GM21515 (cell line): ENCODE measurements around the gene SH3TC2.

Source experiments
- ATAC-seq: cut with Tn5 transposase; IDR thresholded peaks from one replicate; pipeline ENCODE4 v1.9.1; 2021; ENCODE audit not compliant: unreplicated experiment

The SH3TC2 gene

GRCh38 chr5:149002761-149003689 is 59.8 kb downstream of the SH3TC2 start:
- no peak for ATAC-seq

- ATAC-seq = no peak
Observed at GRCh38 chr5:149002053-149002452, 60.8 kb downstream of the SH3TC2 start.

GRCh38 chr5:149001162-149001561 is 61.7 kb downstream of the SH3TC2 start:
- no peak for ATAC-seq

- no peak for ATAC-seq
Observed at GRCh38 chr5:148999741-149000140, 63.1 kb downstream of the SH3TC2 start.

- ATAC-seq = no peak
Observed at GRCh38 chr5:148998174-148998797, 64.6 kb downstream of the SH3TC2 start.

GRCh38 chr5:148996270-148996669 is 66.6 kb downstream of the SH3TC2 start:
- ATAC-seq = no peak

GRCh38 chr5:148995791-148996190 is 67.1 kb downstream of the SH3TC2 start:
- ATAC-seq = no peak

GRCh38 chr5:148993283-148993936 is 69.5 kb downstream of the SH3TC2 start:
- no peak for ATAC-seq

GRCh38 chr5:148992265-148992664 is 70.6 kb downstream of the SH3TC2 start:
- ATAC-seq = no peak

- no peak for ATAC-seq
Observed at GRCh38 chr5:148991566-148991965, 71.3 kb downstream of the SH3TC2 start.

- ATAC-seq = no peak
Observed at GRCh38 chr5:148990817-148991216, 72.0 kb downstream of the SH3TC2 start.

- no peak for ATAC-seq
Observed at GRCh38 chr5:148989567-148989966, 73.3 kb downstream of the SH3TC2 start.

GRCh38 chr5:148988328-148988727 is 74.5 kb downstream of the SH3TC2 start:
- no peak for ATAC-seq

- no peak for ATAC-seq
Observed at GRCh38 chr5:148986636-148987035, 76.2 kb downstream of the SH3TC2 start.

GRCh38 chr5:148984345-148984744 is 78.5 kb downstream of the SH3TC2 start:
- no peak for ATAC-seq

GRCh38 chr5:148981353-148981752 is 81.5 kb downstream of the SH3TC2 start:
- ATAC-seq = no peak

- no peak for ATAC-seq
Observed at GRCh38 chr5:148980731-148981130, 82.1 kb downstream of the SH3TC2 start.

- no peak for ATAC-seq
Observed at GRCh38 chr5:148979083-148979723, 83.7 kb downstream of the SH3TC2 start.

- no peak for ATAC-seq
Observed at GRCh38 chr5:148978370-148979082, 84.3 kb downstream of the SH3TC2 start.

- no peak for ATAC-seq
Observed at GRCh38 chr5:148976569-148977381, 86.1 kb downstream of the SH3TC2 start.
